T-helper 9 cell (primary cell): ENCODE measurements around the gene NUP214.
A peak's percentile ranks its signal among the peaks of the same experiment; 100 is the strongest.
"Not testable (repeated sequence)": the region's sequence is repeated elsewhere in the genome, so short reads cannot be mapped to it uniquely, and the experiment has no call there.

Experiments
- DNase-seq: peaks from one replicate; pipeline ENCODE4 v3.0.0-alpha.2; 2020

Gene NUP214

DNA sequence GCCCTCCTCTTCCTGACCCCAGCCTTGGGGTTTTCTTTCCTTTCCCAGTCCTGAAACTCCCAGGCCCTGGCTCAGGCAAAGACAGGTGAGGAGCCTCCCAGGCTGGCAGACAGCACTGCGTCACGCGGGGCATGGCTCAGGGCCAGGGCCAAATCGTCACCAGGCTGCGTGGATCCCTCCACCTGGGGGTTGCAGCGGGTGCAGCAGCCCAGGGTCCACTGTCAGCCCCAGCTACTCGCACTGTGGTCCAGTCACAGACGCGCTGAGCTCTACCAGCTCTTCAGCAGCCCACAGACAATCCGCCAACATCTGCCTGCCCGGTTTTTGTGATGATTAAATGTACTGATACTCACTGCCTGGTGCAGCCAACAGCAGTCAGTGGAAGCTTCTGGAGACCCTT, 138.8 kb downstream of the NUP214 start:
- DNase-seq: peak; percentile 40

DNA sequence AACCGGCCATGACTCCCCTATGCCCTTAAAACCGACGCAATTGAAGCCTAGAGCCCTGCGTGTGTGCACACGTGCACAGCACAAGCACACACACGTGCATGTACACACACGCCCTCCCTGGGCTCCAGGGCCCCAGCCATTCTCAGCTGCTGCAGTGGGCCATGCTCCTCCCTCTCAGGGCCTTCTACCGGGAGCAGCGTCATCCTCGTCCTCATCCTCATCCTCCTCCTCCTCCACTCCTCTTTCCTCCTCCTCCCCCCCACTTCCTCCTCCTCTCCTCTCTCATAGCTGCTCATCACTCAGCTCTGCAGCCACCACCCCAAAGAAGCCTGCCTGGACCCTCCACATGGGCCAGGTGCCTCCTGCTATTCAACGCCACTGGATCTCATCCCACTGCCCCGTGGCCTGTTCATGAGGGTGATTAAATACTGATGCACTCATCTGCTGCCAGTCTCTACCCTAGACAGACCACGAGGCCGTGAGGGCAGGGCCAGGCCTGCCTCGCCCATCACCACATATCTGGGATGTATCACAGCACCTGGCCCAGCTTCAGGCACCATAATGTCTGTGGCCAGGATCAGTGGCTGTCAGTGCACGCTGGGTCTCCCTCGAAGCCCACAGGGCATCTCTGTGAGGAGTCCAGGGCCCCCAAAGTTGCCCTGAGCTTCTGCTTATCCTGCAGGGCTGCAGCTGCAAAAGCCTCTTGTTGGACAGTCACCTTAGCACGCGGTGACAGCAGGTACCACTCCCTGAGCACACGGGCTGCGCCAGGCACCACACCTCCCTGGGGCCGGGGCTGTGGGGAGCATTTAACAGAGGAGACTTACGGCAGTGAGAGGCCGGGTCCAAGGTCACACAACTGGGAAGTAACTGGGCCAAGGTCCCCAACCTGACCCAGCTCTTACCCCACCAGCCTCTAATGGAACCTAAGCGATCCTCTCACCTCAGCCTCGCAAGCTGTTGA, 141.2 kb downstream of the NUP214 start:
- no peak for DNase-seq

DNA sequence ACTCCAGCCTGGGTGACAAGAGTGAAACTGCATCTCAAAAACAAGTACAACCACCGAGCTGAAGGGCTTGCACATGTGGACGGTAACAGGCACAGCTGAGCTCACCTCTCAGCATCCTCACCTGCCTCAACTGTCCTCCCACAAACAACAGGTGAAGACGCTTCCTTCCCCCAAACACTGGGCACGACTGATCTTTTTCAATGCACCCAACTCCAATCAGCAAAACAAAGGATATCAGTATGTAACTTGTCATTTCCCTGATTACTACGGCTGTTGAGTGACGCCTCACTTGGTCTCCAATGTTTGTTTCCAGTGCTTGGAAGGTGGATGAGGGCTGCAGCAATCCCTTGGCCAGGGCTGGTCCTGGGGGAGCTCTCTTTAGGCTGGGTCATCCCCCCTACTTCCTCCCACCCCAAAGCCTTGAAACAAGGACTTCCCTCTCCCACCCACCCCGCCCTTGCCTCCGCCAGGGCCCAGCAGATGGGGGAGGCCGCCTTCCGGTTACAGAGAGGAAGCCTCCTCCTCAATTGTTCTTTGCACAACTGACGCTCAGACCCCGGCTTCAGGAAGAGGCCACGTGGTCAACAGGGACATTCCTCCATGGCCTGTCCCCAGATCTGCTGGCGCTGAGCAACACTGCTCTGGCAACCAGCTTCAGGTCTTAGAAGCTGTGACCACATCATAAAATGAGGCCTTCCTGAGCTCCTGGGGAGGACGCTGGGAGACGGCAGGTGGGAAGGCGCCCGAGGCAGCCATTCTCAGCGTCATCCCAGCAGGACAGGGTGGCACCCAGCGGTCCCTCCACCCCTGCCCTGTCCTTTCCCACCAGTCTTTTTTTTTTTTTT, 145.0 kb downstream of the NUP214 start:
- DNase-seq: peak; percentile 38

DNA sequence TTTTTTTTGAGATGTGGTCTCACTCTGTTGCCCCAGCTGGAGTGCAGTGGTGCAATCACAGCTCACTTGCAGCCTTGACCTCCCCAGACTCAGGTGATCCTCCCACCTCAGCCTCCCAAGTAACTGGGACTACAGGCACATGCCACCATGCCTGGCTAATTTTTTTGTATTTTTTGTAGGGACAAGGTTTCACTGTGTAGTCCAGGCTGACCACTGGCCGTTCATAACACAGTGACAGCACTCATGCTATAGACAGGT, 145.6 kb downstream of the NUP214 start:
- not testable (repeated sequence) for DNase-seq

DNA sequence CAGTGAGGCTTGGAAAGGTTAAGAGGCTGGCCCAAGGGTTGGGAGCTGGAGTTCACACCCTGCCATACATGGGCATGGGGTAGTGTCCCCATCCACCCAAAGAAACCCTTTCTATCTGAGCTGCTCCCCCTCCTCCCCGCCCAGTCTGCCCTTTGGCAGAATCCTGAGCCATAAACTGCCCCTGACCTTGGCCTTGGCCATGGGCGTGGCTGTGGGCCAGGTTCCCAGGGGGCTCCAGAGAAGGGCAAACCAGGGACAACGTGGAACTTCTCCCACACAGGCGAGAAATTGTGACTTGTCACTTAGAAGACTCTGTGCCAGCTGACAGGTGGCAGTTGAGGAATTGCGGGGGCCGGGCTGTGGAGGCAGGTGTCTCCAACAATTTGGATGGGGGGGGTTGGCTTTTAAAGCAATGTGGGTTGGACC, 146.1 kb downstream of the NUP214 start:
- DNase-seq: no peak

DNA sequence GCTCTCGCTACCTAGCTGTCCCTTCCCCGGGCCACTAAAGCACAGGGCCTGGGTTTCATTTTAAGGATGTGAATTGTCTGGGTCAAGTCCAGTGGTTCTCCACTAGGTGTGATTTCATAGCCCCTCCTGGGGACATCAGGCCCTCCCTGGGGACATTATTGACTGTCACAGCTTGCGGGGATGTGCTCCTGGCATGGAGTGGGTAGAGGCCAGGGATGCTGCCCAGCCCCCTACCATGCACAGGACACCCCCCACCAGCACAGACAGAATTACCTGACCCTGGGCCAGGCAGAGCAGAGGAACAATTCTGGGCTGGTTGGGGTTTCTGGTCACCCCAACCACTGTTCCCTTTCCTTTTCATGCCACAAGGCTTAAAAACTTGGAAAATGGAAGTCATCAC, 146.8 kb downstream of the NUP214 start:
- DNase-seq: no peak

DNA sequence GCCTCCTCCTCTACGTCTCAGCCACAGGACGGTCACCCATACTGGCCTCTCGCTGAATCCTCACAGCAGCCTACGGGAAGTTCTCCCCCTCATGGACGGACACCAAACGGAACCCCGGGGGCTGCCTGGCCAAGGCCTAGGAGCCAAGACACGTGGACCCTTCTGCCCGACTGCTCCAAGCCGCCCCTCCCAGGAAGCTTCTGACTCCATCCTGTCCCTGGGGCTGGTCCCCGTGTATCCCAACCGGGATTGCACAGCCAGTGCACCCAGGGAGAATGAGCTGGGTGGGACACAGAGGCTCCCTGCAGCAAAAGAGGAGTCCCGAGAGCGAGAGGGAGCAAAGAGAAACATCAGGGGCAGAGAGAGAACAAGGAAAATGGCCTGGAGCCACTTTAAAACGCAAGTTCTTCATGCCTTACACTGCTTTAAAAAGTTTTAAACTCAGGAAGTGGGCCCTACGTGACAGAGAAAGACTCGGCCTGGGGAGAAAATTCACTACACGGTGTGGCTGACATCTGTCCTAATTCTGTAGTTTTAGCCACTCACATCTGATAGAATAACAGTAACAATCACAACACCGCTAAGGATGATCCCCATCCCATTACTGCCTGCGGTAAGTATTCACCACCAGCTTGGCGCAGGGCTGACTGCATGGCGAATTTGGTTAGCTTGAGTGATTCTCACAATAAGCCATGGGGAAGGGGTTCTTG, 147.9 kb downstream of the NUP214 start:
- DNase-seq: no peak

DNA sequence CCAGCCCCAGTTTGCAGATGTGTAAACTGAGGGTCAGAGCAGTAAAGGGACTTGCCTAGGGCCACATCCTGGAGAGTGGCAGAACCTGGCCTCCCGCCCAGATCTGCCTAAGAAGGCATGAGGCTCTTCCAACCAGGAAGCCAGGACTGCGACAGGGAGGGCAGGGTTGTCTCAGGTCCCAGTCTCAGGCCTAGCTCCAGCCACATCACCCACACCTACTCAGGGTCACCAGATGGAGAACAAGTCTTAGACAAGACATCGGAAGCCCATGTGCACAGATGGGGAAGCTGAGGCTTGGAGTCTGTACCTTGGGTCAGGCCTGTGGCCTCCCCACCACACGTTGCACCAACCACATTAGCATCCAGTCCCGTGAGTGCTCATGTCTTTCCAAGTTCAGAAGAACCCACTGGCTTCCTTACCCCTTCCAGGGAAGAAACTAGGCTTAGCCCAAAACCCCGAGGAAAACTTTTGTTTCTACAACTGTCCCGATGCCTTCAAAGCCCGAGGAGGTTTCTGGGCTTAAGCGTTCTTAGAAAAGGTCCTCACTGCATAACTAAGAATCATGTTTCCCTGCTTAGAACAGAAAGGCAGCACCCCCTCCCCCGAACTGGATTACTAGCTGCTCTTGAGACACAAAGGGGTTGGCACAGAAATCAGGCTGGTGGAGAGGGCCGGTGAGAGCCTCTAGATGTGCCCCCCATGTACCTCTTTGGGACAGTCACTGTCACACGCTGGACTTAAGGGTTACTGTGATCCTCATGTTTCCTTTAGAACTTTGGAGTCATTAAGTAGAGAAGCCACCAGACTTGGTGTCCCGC, 148.7 kb downstream of the NUP214 start:
- no peak for DNase-seq

DNA sequence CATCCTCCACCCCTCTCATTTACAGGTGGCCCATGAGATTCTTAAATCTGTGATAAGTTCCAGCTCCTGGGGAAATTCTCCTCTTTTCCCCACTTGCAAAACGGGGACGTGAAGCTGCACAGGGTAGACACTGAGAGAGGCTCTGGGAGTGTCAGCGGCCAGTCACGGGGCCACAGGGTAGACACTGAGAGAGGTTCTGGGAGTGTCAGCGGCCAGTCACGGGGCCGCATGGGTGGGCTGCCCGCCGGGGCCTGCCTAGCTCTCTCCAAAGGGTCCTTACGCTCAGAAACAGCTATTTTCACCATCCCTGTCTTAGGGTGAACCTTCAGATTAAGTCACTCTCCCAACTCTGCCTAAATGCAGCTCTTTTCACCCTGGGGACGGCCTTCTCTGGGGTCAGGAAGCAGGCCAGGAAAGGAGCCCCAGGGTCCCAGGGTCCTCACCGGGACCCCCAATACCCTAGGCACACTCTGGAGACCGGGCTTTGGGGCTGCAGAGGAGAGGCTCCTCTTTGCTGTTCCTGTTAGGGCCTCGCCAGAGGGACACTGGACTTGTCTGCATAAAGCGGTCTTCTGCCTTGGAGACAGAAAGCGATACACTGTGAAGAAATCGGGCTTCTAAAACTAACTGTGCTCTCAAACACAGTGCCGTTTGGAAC, 149.4 kb downstream of the NUP214 start:
- no peak for DNase-seq

DNA sequence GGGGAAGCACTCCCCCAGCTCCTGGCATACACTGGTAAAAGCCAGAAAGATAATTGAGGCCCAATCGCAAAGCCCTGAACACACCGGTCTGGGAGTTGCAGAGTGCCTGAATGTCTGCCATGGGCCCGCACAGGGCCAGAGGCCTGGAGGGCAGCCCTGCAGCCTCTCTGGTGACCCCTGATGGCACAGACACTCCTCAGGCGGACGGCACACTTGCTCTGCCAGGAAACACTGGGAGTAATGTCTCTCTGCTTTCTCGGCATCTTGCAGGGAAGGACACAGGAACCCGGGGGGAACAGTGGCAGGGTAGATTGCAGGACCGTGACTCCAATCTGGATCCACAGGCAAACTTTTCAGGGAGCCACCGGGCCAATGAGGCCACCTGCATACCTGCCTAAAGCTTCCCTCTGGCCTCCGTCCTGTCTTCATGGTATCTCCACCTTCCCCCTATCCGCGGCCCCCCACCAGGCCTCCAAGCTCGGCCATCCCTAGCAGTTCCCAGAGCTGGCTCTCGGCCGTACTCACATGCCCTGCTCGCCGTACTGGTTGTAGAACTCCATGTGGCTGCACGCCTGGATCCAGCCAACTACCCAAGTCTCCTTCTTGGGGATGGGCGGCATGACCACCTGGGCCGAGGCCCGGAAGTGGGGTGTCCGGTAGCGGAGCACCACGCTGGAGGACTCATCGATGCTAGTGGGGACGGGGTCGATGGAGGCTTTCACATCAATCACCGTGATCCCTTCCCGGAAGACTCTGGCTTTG, 150.1 kb downstream of the NUP214 start:
- DNase-seq: no peak

DNA sequence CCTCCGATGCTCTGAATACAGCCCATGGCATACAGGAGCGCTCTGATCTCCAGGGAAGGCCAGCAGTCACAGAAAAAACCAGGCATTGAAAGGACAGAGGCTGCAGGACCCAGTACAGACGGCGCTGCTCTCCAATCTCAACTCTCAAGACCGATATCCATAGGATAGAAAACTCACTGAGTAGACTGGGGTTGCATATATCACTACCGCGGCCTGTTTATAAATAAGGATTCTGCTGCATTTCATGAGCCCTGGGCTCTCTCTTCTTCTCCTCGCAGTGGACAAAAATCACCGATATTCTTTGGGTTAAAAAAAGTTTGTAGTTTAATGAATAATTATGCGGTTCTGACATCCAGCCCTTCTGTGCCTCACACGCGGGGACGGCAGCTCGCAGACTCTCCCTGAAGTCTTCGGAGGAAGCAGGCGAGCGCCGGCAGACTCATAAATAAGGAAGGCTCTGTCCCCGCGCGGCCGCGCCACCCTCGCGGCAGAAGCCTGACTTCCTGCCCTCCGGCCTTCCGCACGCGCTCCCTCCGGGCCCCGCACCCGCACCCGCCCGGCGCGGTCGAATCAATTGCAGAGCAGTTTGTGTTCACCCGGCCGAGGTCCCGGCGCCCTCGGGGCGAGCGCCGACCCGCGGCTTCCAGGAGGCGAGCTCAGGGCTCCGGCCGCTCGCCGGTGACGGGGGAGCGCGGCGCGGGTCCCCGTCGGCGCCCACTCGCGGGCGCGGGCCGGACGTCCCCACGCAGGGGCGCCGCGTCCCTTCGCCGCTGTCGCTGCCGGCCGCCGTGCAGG, 150.9 kb downstream of the NUP214 start, which contains the start of gene FAM78A:
Gene FAM78A, minus strand, starts transcription at position 417 of the 795 bp plus-strand sequence. Its CDS starts 331 bp downstream, at position 86.
- DNase-seq: no peak

DNA sequence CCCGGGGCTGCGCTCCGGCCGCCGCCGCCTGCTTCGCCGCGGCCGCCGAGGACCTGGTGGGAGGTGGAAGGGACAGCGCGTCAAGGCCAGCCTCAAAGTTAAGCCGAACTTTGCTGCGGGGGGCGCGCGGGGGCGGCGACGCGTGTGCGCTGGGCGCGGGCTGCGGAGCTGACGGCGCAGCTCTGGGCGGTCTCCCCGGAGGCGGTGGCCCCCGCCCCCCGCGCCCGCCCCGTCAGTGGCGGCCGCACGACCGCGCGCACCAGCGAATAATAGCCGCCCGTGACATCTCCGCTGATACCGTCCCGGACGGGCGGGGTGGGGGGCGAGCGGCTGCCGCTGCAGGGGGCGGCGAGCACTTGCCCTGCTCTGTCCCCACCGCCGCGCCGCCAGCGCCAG, 151.5 kb downstream of the NUP214 start:
- DNase-seq: peak; percentile 44

DNA sequence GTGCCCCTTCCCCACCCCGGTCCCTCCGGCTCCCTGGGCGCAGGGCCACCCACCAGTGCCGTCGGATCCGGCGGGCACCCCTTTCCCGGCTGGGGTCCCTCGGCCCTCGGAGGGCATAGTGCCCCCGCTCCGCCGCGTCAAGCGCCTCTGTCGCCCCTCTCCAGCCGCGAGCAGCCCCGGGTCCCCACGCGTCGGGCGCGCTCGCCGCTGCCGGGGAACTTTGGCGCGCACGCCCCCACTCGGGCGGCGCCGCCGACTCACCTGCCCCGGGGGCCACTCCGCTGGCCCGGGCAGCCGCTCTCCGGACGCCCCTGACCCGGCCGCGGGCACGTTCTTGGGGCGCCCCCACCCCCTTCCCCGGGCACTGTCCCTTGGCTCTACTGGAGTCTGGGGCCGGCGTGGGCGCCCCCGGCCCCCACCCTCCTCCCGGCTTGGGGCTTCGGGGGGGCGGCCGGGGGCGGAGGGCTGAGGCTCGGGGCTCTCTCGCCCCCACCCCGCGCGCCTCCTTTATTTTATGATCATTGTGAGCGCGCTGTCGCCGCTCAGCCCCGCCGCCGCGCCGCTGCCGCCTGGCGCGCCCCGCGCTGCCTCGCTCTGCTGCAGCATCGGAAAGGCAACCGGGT, 152.0 kb downstream of the NUP214 start:
- DNase-seq: no peak

DNA sequence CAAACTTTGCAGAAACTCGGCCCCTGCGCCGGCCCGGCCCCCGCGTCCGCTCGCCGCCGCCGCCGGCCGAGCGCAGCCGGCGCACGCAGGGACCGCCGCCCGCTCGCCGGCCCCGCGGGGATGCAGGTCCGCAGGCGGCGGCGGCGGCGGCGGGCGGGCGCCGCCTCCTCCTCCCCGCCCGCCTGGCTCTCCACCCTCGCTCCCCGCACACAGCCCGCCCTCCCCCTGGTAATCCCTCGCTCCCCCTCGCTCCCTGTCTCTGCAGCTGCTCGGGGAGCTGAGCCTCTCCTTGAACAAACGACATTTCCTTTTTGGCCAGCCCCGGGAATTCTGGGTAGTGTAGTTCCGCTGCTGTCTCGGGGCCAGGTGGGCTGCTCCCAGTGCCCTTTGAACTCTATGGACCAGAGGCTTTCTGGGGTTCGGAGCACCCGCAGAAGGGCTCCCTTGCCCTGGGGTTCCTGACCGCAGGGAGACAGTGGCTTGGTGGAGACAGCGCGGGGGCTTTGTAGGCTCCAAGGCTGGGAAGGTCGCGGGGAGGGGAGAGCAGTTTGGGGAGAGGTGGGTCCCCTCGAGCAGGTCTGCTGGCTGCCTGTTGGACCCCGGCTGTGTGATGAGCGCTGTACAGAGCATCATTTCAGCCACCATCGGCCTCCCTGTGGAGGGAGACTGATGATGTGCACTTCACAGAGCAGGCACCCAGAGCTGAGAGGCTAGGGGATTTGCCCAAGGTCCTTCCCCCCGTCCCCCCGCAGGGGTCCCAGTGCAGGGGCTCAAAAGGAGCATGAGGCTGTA, 152.7 kb downstream of the NUP214 start:
- peak; percentile 60 for DNase-seq

DNA sequence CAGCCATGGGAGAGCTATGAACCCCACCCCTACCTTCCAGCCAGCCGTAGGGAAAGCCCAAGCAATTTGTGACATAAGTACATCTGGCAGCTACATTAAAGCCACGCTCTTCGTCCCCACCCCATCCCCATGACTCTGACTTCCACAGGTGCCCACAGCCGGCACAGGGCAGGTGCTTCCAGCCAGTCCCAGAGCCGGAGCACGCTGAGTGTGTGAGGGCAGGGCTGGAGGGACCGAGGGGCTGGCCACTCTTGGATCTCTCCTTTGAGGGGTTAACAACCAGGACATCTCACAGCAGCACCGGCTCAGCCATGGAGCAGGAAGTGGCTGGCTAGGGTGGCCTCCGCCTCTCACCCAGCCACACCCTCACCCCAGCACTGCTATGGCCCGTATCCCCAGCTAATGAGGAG, 153.3 kb downstream of the NUP214 start:
- no peak for DNase-seq

DNA sequence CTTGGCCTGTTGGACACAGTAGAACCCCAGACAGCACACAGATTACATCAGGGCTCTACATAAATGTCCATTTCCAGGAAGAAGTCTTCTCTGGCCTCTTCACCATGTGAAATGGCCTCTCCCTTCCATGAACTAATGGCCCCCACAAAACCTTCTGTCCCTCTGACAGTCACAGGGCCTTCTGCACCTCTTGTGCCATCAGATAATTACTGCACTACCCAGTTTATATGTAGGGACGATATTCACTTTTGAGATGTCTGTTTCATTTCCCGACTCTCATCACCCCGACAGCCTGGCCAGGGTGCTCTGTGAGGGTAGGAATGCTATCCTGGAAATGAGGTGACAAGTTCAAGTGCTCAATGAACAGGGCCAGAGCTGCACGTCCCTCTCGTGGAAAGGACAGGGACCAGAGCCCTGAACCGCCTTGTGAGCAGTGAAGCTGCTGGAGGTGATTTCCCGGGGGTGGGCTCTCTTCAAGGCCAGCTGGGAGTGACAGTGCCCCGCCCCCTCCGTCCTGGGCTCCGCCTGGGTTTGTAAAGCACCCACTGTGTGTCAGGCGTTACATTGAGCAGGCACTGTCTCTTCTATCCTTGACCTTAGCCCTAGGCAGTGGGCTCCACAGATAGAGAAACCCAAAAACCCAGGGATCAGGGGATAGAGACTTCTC, 153.9 kb downstream of the NUP214 start:
- DNase-seq: no peak

DNA sequence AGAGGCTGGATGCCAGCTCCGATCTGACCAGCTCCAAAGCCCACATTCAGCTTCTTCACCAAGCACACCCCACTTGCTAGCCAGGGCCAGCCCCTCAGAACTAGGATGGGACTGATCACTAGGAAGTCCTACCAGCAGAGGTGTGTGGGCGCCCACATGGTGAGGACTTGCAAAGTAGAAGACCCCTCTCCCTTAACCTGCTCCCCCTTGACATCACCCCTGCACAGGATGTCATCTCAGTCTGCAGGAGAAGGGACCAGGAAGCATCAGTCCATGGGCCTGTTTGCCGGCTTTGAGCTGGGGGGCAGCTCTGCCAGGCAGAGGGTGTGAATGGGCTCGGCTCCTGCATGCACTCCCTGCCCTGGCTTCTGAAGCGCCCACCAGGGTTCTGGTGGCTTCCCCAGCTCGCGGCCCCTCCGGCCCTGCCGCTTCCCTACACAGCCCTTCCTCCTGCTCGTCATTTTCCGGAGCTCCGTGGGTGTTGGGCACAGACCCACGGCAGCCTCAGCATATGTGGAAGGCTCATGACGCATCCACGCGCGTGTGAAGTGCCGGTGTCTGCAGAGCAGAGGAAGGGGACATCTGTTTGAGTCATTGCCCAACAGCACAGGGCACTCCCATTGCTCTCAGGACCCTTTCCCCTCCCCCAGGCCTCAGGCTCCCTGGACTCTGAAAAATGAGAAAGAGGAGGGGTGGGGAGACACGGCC, 154.6 kb downstream of the NUP214 start:
- no peak for DNase-seq
